HG03354 (cell line): ENCODE measurements around the gene VOPP1.
"Not testable (repeated sequence)": the region's sequence is repeated elsewhere in the genome, so short reads cannot be mapped to it uniquely, and the experiment has no call there.

ENCODE experiments used
- ATAC-seq: cut with Tn5 transposase; IDR thresholded peaks from one replicate; pipeline ENCODE4 v1.9.1; 2021; ENCODE audit warnings: mild to moderate bottlenecking; ENCODE audit not compliant: unreplicated experiment, poor library complexity, severe bottlenecking

VOPP1 gene

DNA sequence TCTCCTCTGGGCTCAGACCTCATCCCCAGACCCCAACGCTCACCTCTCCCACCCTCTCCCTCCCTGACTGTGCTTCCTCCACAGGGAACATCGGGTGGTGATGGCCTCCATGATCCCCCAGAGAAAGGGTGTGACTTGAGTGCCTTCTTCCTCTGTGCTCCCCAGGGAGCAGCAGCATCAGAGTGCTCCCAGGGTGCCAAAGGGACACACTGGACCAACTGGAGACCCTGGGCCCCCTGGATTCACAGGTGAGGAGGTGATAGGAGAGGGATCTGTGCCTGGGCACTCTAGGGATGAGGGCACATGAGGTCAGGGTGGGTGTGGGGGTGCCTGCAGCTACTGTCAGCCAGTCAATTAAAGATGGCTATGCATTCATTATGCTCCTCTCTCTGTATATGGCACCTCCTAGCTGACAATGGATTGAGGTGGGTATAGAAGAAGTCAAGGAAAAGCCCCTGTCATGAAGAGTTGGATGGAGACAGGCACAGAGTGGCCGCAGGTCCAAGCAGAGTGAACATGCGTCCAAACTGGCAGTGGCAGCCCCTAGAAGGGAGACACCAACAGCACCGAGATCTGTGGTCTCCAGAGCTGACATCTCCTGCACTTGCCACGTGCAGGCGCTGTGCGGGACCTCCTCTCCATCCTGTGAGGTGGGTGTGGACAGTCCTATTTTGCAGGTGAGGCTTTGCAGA, 15.5 kb upstream of the VOPP1 start:
- ATAC-seq = no peak

DNA sequence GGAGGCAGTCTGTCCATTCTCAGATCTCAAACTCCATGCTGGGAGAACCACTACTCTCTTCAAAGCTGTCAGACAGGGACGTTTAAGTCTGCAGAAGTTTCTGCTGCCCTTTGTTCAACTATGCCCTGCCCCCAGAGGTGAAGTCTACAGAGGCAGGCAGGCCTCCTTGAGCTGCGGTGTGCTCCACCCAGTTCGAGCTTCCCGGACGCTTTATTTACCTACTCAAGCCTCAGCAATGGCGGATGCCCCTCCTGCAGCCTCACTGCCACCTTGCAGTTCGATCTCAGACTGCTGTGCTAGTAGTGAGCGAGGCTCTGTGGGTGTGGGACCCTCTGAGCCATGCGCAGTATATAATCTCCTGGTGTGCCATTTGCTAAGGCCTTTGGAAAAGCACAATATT, 10.4 kb upstream of the VOPP1 start:
- ATAC-seq = not testable (repeated sequence)

DNA sequence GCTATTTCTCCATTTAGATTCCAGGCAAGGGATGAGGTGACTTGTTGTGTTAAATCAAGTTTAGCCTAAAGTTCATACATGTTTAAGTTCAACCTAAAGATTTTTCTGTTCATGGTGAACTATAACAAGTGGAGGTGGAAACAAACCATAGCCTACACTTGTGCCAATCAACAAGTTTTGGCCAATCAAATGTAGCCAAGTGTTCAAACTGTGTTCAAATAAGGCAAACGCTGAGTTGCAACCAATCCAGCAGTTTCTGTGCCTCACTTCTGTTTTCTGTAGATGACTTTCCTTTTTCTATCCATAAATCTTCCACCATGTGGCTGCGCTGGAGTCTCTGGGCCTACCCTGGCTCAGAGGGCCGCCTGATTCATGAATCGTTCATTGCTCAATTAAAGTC, 4.5 kb upstream of the VOPP1 start:
- no peak for ATAC-seq

DNA sequence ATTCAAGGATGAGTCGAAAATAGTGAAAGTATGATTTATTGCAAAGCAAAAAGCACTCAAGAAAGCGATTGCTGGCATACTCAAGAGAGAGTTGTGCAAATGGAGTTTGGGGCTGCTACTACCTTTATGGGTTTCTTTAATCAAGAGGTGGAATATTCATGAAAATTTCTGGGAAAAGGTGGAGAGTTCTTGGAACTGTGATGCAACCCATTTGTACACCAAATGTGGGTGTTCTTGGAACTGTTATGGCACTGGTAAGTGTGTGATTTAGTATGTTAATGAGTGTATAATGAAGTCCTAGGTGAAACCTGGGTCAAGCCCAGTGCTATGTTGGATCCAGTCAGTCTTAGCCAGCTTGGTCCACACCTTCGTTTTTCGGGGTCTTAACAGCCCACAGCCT, 3.4 kb upstream of the VOPP1 start:
- no peak for ATAC-seq

DNA sequence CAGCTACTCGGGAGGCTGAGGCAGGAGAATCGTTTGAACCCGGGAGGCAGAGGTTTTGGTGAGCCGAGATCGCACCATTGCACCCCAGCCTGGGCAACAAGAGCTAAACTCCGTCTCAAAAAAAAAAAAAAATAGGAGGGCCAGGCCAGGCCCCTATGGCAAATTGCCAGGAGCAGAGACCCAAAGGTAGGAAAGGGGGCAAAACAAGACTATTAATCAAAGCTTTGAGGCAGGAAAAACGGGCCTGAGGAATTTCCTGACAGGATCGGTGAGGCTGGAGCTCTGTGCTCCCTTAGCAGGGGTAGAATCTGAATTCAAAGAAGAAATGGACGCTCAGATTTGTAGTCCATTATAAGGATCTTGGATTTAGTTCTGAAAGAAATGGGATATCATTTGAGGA, 2.8 kb upstream of the VOPP1 start:
- no peak for ATAC-seq

DNA sequence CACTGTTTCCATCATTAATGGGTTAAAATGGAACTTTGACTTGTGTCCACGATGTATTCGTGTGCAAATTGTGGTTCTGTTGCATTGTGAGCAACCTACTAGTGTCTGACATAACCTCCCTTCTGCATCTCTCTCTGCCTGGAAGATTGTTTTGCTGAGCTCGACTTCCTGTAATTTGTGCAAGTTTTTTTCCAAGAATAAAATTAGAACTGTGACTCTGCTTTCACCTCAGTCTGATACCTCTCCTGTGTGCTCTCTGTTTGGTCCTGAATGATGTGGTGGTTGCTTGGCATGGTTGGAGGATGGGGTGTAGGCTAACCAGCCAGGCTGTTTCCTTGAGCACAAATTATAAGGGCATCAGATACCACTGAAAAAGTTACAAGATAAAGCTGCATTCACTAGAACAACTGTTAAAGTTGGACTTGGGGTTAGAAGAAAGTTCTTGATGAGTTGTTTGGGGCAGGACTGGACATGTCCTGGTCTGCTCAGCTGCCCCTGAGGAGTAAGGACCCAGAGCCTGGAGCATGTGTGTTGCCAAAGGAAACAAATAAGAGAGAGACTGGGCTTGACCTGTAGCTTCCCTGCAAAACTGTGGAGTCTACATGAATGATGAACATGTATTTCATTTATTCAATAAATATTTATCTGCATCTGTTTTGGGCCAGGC, 1.9 kb upstream of the VOPP1 start:
- no peak for ATAC-seq

DNA sequence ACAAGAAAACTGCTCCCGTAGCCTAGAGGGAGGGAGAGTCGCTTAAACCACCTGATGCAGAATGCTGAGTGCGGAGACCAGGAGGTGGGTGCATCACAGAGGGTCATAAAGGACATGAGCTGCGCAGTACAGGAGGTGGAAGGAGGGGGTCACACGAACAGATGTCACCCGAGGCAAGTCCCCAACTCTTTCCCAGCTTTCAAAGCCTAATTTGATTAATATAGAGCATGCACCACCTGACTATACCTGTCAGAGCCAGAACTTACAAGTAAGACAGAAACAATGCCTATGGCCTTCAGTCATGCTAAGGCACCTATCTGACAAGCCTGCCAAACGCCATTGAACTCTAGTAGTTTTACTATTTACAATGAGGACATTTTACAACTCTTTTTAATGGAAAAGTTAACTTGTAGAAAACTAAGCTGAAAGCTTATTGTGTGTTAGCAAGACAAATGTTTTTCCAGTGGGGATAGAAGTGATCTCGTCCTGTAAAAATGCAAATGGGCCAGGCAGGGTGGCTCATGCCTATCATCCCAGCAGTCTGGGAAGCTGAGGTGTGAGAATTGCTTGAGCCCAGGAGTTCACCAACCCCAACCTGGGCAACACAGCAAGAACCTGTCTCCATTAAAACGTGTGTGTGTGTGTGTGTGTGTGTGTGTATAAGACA, 1.1 kb upstream of the VOPP1 start:
- ATAC-seq = no peak

DNA sequence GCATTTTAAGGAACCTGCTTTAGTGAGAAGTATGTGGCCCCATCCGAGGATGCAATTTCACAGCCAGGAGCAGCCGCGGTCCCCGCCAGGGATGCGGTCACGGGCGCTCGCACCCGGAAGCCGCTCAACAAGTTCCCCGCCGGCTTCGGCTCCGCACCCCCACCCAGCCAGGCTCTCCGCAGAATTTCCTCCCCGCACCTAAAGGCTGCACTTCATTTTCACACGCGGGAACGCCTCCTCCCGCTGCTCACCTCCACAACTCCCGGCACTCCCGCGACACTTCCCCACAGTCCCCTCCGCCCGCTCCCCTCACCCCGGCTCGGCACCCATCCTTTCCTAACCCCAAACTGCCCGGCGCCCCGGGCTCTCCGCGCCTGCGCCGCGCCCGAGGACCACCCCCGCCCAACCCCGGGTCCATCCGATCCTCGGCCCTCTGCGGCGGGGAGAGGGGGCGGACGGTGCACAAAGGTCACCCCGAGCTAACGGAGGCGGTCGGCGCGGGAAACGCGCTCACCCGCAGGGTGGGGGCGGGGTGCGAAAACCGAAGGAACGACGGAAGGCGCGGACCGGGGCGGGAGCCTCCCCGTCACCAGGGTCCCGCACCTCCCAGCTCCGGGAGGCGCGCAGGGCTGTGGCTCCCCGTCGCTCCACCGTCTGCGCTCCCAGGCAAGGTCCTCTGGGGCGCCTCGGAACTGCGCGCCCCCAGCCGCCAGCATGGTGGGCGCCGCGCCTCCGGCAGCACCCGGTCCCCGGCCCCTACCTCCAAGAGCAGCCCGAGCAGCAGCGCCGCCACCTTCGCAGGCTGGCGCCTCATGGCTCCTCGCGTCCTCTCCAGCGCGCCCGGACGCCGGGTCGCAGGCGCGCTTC, 558 bp downstream of the VOPP1 start:
- peak; percentile 33 for ATAC-seq

DNA sequence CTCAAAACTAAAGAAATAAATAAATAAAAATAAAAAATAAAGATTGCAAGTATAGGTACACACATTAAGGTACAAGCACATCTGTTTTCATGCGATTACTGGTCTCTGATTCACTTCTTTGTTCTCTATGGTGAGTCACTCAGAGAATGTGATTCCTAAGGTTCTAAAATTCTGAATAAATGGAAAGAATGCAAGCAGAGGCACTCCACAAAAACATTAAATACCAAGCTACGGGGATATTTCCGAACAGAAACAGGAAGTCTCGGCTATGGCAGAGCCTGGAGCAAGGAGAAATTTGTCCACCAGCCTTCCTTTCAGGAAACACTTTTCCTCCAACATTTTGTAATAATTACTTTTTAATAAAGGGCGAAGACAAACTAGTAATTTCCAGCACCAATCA, 1.4 kb downstream of the VOPP1 start:
- ATAC-seq = no peak

DNA sequence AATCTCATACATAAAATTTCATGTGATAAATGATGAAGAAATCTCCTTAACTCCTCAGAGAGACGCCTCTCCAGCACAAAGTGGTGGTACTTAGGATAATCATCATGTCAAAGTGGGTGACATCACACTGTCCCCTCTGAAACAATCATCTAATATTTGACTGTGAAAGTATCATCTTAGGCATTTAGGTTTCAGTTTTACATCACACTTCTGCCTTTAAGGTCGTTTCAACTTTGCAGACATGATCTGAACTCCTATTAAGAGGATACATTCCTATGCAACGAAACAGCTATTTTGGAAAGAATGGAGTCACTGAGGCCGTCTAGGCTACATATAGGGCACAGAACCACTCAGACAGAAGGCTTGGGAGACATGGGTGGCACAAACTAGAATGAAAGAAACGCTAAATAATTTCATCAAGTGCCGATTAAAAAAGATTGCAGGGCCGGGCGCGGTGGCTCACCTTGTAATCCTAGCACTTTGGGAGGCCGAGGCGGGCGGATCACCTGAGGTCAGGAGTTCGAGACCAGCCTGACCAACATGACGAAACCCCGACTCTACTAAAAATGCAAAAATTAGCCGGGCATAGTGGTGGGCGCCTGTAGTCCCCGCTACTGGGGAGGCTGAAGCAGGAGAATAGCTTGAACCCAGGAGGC, 2.0 kb downstream of the VOPP1 start:
- ATAC-seq = peak; percentile 53

DNA sequence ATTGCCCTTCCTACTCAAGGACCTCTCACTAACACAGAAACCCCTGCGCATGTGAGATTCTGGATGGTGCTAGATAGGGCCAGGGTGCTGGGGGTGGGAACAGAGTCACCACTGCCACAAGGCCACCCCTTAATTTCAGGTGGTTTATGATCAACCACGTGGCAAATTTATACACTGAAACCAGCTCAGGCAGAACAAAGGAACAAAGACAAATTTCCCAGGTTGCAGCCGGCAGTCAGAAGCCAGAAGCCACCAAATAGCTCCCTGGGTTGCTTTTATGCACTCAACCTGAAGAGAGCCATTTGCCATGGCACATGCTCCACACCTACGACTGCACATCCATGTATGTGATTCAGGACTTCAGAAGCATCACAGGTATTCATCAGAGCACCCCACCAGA, 2.5 kb downstream of the VOPP1 start:
- ATAC-seq = peak; percentile 21

DNA sequence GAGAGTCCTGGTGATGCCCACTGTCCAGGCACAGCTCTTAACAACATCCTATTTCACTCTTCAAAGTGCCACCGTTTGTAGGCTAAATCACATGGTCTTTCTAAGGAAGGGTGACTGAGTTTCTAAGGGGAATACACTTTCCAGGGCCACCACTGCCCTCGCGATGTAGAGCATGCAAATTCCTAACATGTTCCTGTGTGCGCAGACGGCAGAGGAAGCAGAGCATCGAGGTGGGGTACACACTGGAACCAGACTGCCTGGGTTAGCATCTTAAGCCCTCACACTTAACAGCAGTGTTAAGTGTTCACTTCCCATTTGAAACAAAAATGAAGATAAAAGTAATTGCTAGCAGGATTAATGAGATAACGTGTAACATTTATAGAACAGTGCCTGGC, 3.0 kb downstream of the VOPP1 start:
- ATAC-seq = no peak

DNA sequence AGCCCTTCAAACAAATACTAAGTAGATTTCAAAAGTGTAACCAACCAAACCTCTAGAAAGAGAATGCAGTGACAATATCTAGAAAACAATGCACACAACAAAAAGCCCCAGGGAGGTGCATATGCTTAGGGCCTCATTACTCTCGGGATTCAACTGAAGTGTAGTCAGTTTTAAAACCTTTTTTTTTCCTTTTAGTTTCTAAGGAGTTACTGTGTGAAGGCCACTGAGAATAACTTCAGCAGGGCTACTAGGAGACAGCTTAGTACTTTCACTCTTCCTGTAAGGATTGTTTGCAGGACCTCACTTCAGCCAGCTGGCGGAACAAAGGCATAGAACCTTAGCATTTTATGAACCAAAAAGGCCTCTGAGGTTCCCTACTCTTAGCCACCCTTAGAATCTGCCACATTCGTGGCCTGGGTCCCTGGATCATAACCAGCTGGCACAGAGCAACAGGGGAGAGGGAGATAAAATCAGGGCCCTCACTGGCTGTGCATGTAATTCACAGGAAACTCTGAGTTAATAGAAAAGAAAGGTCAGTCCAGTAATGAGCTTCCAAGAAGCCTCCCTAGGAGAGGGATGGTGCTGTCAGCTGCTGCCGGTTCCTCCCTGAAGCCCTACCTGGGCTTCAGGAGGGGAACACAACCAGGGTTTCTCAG, 3.6 kb downstream of the VOPP1 start:
- ATAC-seq = no peak

DNA sequence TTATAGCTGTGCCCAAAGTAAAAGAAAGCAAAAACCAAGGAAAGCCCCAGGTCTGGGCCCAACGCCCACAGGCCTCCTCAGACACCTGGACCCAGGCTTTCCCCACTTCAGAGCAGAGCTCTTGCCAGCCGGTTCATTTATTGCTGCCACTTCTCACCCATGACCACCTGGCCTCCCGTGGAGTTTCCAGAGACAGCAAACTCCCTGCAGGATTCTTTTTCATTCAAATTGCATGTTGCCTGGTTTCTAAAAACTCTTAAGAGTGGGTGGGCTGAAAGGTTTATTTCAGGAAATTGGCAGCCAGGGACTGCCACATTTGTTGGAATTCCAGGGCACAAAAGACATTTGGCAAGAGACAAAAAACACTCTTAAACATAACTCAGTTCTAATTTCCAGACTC, 4.7 kb downstream of the VOPP1 start:
- ATAC-seq = no peak

DNA sequence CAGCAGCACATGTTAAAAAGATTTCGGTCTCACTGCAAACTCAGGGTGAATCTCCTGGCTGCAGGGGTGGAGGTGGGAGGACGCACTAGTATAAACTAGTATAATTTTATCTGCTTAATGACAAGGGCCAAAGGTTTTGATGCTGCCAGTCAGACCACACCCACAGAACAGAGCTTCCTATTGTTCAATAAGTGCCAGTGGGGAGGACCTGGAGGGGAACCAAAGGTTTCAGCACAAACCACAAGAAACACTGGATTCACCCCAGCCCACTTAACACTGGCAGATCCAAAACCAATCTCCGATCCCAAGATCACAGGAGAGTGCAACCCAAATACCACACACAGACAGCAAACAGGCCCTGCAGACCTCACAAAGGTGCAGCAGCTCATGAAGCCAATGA, 6.6 kb downstream of the VOPP1 start:
- ATAC-seq = no peak

DNA sequence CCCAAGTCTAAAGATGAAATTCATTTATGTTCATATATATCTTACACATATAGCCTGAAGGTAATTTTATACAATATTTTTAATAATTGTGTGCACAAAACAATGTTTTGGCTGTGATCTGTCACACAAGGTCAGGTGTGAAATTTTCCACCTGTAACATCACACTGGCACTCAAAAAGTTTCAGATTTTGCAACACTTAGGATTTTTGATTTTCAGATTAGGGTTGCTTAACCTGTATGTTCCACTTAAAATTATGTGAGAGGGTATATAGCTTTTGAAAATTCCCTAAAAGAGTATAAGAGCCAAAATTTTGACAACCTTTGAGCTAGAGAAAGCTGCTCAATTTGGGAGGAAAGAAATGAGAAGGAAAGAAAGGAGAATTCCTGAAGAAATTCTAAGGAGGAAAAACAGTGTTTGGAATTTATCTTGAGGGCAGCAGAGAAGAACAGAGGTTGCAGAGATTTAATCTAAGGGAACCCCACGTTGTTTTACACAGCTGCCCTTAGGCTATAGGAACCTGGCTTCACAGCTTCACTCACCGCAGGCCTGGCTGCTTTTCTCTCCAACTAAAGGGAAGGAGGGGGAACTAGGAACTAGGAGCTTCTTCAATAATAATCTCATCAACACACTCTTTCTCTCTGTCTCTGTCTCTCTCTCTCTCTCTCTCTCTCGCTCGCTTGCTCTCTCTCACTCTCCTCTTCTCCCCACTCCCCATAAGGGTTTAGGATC, 8.5 kb downstream of the VOPP1 start:
- ATAC-seq = no peak

DNA sequence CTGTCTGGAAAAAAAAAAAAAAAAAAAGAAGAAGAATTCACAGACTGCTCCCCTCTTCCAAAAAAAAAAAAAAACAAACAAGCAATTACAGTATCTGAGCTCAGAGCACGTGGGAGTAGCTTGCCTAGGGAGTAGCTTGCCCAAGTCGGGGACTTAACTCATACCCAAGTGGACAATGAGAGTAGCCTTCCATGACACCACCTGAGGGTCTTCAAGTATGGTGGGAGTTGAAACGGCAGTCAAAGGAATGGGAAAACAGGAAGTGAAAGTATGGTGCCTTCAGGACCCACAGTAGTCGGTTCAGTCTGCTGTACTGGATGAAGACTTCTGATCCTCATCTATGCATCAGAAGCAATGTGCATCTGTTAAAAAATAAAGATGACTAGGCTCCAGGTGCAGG, 10.6 kb downstream of the VOPP1 start:
- ATAC-seq = no peak

DNA sequence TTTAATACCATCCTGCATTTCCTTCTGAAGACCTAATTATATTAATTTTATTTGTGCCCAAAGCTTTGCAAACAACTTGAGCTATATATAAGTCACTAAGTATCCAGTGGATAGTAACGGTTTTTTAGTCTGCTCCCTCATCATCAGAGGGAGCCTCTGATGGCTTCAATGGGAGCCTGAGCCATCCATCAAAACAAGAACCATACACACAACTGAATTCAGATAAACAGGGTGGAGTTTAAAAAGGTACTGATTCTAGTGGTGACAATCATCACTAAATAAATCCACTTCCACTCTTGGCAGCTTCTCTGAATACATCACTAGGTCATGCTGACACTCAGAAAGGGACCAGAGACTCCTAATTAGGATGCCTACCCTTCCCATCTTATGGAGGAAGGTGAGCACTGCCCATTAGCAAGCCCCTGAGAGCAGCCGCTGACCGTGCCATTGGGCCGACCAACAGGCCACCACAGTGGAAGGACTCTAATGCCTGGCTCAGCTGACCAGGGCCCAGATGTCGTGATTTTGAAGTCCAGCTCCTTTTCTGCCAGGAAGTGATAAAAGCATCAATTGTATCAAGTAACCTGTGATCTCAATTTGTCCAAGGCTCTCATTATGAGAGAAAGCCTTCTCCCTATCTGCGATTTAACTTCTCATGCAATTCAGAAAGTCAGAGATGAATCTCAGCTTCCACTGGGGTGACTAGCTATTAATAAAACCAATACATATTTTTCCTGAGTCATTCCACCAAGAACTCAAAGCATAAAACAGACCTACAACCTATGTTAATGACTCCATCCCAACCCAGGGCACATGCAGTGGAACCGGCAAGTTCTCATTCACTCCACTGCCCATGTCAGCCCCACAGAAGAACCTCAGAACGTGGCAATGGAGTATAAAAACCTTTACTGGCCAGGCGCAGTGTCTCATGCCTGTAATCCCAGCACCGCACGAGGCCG, 13.1 kb downstream of the VOPP1 start:
- ATAC-seq = no peak
